Transverse colon (tissue), 4 donors: ENCODE results near the gene MUC5B. TPM values are rescaled to one million over a fixed set of nuclear protein-coding genes. Genes with fewer than 3 reads are reported as not detected.

Experiments used
- DNase-seq: peaks from one replicate; pipeline ENCODE4 v3.0.0-alpha.2; 2019
- H3K27ac ChIP-seq, 4 donors: fragments of 200-600 bp; sonication (generic); 2 replicates each; pipeline ENCODE4 v1.5.1; 2016 to 2018; ENCODE audit warnings: inconsistent platforms in 4 of 4
- H3K27me3 ChIP-seq: fragments of 200-600 bp; sonication (generic); 2 replicates; pipeline ENCODE4 v1.5.1; 2017; ENCODE audit warnings: inconsistent platforms
- H3K36me3 ChIP-seq, 4 donors: fragments of 200-600 bp; sonication (generic); 2 replicates each; pipeline ENCODE4 v1.5.1; 2017 to 2019; ENCODE audit warnings: inconsistent platforms in 4 of 4
- H3K4me1 ChIP-seq, 4 donors: fragments of 200-600 bp; sonication (generic); 2 replicates each; pipeline ENCODE4 v1.5.1; 2017 to 2020; ENCODE audit warnings: inconsistent platforms in 4 of 4
- H3K4me3 ChIP-seq, 4 donors: fragments of 200-600 bp; sonication (generic); 1 replicate in 1 of 4; 2 replicates in 3 of 4; pipeline versions ENCODE4 v1.5.1 to v1.6.1; 2017 to 2019; ENCODE audit warnings: inconsistent platforms in 4 of 4
- H3K9me3 ChIP-seq, 2 donors: fragments of 200-600 bp; sonication (generic); 2 replicates each; pipeline ENCODE4 v1.5.1; 2017 to 2019; ENCODE audit warnings: inconsistent platforms in 2 of 2
- CTCF ChIP-seq, 5 experiments: fragments of 200-600 bp in 3 of 5; fragments of 450-650 bp in 2 of 5; sonication (generic) in 3 of 5; IDR thresholded peaks; 1 replicate in 2 of 5; 2 replicates in 3 of 5; pipeline ENCODE4 v1.5.1; 2016 to 2017; ENCODE audit warnings: antibody characterized with exemption in 5 of 5, inconsistent platforms in 3 of 5, mild to moderate bottlenecking in 2 of 5, moderate library complexity in 1 of 5
- EP300 ChIP-seq: sonication (generic); formaldehyde crosslinking; IDR thresholded peaks from one replicate; pipeline ENCODE4 v1.6.1; 2017; ENCODE audit warnings: antibody characterized with exemption, low read depth
- POLR2A ChIP-seq: fragments of 450-650 bp; IDR thresholded peaks from one replicate; pipeline ENCODE4 v1.6.1; 2016; ENCODE audit warnings: antibody characterized with exemption, mild to moderate bottlenecking, moderate library complexity
- POLR2AphosphoS5 ChIP-seq, 3 donors: sonication (generic); formaldehyde crosslinking; IDR thresholded peaks; one replicate each; pipeline ENCODE4 v1.6.1; 2016; ENCODE audit warnings: antibody characterized with exemption in 3 of 3
- WGBS, 2 donors: methylation state at CpG; one replicate each; pipeline ENCODE4 v1.1.5; 2018; ENCODE audit warnings: low coverage in 1 of 2; 5-methylcytosine and 5-hydroxymethylcytosine counted together
- in situ Hi-C, 4 donors: fragments of 200-750 bp; cut with MboI; loops; one replicate each; pipeline versions ENCODE4 v1.15.0 to v1.15.1; 2017; ENCODE audit warnings: low sequenced_read_pairs in 3 of 4, low pct_ligation_motif_present in 1 of 4, low pct_unique_long_range_greater_than_20kb in 1 of 4
- intact Hi-C: fragments of 100-400 bp; cut with DNase I; formaldehyde crosslinking; loops from one replicate; pipeline ENCODE4 v1.15.1; 2023; ENCODE audit warnings: low total_unique reads
- total RNA-seq, 4 donors: library from RNA; depleted of rRNA; stranded (reverse); fragments of >200 nt; gene quantifications; one replicate each; pipeline ENCODE4 v1.1.0, GENCODE V29; 2016

The MUC5B gene
- total RNA-seq, 4 donors from 2014 or later: 58.0 to 825 (median 85.6) TPM

DNA sequence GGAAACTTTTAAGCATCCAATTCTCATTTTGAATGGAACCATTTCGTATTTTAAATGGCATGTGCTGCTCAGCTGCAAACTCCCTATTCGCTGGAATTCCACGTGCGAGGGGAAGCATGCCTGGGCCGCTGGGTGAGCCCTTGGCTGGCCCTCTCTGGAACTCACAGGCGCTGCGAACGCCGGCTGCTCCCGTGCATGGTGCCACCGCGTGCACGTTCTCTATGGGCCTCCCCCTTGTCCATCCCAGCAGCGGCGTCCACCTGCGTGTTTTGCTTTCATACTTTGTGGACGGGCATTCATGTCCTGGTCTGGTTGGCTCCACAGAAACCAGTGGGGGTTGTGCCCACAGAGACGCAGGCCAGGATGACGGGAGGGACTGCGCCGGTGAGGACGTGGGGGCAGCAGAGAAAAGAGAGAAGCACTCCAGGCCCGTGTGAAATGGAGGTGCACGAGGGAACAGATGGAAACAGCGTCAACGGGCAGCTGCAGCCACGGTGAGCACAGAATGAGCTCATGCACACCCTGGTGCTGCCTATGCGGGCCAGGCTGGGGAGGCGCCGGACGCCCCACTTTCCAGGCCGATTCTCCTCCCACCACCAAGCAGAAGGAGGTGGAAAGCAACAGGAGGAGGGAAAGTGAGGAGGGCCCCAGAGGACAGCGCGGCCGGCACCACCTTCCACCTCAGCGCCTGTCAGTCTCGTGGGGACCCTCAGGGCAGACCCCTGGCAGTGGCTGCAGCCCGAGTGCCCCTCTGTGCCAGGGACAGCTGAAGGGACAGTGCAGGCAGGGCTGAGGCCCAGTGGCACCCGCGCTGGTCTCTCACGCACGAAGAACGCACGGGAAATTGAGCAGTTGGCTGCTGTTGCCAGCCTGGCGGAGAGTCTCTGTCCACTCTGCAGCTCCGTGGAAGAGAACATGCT lies 57.5 kb downstream of the MUC5B start:
- H3K4me1 ChIP-seq: no peaks in the 10 kb centered on the region
- H3K27ac ChIP-seq: no peak overlapping the region
- H3K4me3 ChIP-seq: no peak overlapping the region
- intact Hi-C loops: no loop called here
- no peaks in the 10 kb centered on the region for H3K9me3 ChIP-seq
- WGBS, 2 donors: 95 to 100% methylated on average over 1 to 46 of the region's 46 CpGs
- no peak for DNase-seq
- TF ChIP-seq CTCF (IDR thresholded peaks at IDR 0.05): no peak
- TF ChIP-seq EP300: no peak
- TF ChIP-seq POLR2AphosphoS5 (IDR thresholded peaks at IDR 0.05): no peak
- no peak for TF ChIP-seq POLR2A
- no peaks in the 10 kb centered on the region for H3K27me3 ChIP-seq
- H3K36me3 ChIP-seq: peaks cover 0 to 32% (median 11%) of the 10 kb centered on the region in 4 donors
- in situ Hi-C loops: loop anchor here in 3 of 4 donors (25.0 kb wide), 1 partner anchor 232 kb away; no protein-coding TSS in a partner anchor

GRCh38 chr11:1281326-1281973 lies 58.6 kb downstream of the MUC5B start:
- H3K36me3 ChIP-seq: peaks cover 0 to 30% (median 12%) of the 10 kb centered on the region in 4 donors
- intact Hi-C loops: no loop called here
- H3K4me3 ChIP-seq: no peak overlapping the region
- no peak for DNase-seq
- WGBS, 2 donors: 91 to 92% methylated on average over 2 to 15 of the region's 33 CpGs
- no peaks in the 10 kb centered on the region for H3K9me3 ChIP-seq
- in situ Hi-C loops: loop anchor here in 3 of 4 donors (25.0 kb wide), 1 partner anchor 231 kb away; no protein-coding TSS in a partner anchor
- H3K27me3 ChIP-seq: no peaks in the 10 kb centered on the region
- H3K27ac ChIP-seq: no peak overlapping the region
- H3K4me1 ChIP-seq: no peaks in the 10 kb centered on the region
- no peak for TF ChIP-seq POLR2A
- TF ChIP-seq EP300: no peak
- no peak for TF ChIP-seq CTCF (IDR thresholded peaks at IDR 0.05)
- no peak for TF ChIP-seq POLR2AphosphoS5 (IDR thresholded peaks at IDR 0.05)

DNA sequence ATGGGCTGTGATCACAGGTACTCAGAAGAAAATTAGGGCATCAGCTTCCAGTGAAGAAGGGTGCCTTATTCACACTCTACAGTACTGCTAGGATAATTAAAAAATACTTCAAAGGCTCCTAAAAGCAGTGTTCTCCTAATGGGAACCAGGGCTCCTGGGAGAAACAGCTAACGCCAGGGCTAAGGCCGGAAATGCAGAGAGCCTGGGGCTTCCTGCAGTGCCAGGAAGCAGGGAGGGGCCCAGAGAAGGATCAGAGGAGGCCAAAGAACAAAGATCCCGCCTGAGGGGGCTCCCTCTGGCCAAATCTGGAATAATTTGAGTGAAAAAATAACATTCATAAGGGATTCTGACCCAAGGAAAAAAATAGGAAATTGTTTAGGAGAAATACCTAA lies 59.1 kb downstream of the MUC5B start:
- peaks cover 0 to 25% (median 12%) of the 10 kb centered on the region in 4 donors for H3K36me3 ChIP-seq
- H3K27ac ChIP-seq: no peak overlapping the region
- 58 to 84% methylated on average over 2 to 3 of the region's 3 CpGs for WGBS, 2 donors
- H3K9me3 ChIP-seq: no peaks in the 10 kb centered on the region
- in situ Hi-C loops (loop anchor here in 3 of 4 donors (25.0 kb wide), 1 partner anchor 230 kb away; no protein-coding TSS in a partner anchor), intact Hi-C loops (no loop called here)
- TF ChIP-seq CTCF (IDR thresholded peaks at IDR 0.05) (no peak), EP300 (no peak), POLR2AphosphoS5 (IDR thresholded peaks at IDR 0.05) (no peak), POLR2A (no peak)
- H3K4me3 ChIP-seq: no peak overlapping the region
- H3K27me3 ChIP-seq: no peaks in the 10 kb centered on the region
- DNase-seq: no peak
- H3K4me1 ChIP-seq: no peaks in the 10 kb centered on the region

- in situ Hi-C loops: loop anchor here in 3 of 4 donors (25.0 kb wide), 1 partner anchor 229 kb away; no protein-coding TSS in a partner anchor
- H3K4me3 ChIP-seq: no peak overlapping the region
- TF ChIP-seq POLR2AphosphoS5 (IDR thresholded peaks at IDR 0.05): no peak
- no peak for TF ChIP-seq POLR2A
- no peak for TF ChIP-seq EP300
- no peak for TF ChIP-seq CTCF (IDR thresholded peaks at IDR 0.05)
- no peaks in the 10 kb centered on the region for H3K27me3 ChIP-seq
- H3K4me1 ChIP-seq: no peaks in the 10 kb centered on the region
- H3K9me3 ChIP-seq: no peaks in the 10 kb centered on the region
- DNase-seq: no peak
- no peak overlapping the region for H3K27ac ChIP-seq
- H3K36me3 ChIP-seq: peaks cover 0 to 26% (median 13%) of the 10 kb centered on the region in 4 donors
- intact Hi-C loops: no loop called here
- 96 to 100% methylated on average over 5 to 11 of the region's 18 CpGs for WGBS, 2 donors
Observed at GRCh38 chr11:1283091-1283511, 60.2 kb downstream of the MUC5B start.
